Esophagus muscularis mucosa (tissue), 4 donors: Measurements from ENCODE around the gene UCP3.

Experiments
- CTCF ChIP-seq, 3 experiments: fragments of 200-600 bp in 2 of 3; fragments of 450-650 bp in 1 of 3; sonication (generic) in 2 of 3; IDR thresholded peaks; one replicate each; pipeline ENCODE4 v1.5.1; 2017 to 2019; ENCODE audit warnings: antibody characterized with exemption in 3 of 3, mild to moderate bottlenecking in 2 of 3, moderate library complexity in 1 of 3
- EP300 ChIP-seq: sonication (generic); formaldehyde crosslinking; IDR thresholded peaks from one replicate; pipeline ENCODE4 v1.6.1; 2017; ENCODE audit warnings: antibody characterized with exemption
- POLR2A ChIP-seq: fragments of 450-650 bp; IDR thresholded peaks from one replicate; pipeline ENCODE4 v1.6.1; 2017; ENCODE audit warnings: antibody characterized with exemption, moderate library complexity, mild to moderate bottlenecking, low read depth

GRCh38 chr11:74000307-74001133, 8.4 kb downstream of the UCP3 start:
- TF ChIP-seq EP300 (no peak), CTCF (IDR thresholded peaks at IDR 0.05) (no peak), POLR2A (no peak)
